Small intestine (tissue), 7 donors: ENCODE measurements around the gene FAAH2. TPM values are rescaled to one million over a fixed set of nuclear protein-coding genes. Genes with fewer than 3 reads are reported as not detected.
"Not testable (repeated sequence)": the region's sequence is repeated elsewhere in the genome, so short reads cannot be mapped to it uniquely, and the experiment has no call there.

Experiments used
- DNase-seq, 2 donors: peaks; one replicate each; pipeline versions ENCODE4 v3.0.0 to v3.0.0-alpha.2; 2013
- FAIRE-seq: peaks from 2 replicates; lab custom pipeline; 2012; peaks lifted over from hg19 to GRCh38; lab: Jason Lieb, UNC
- H3K27ac ChIP-seq, 3 donors: one replicate each; pipeline ENCODE4 v1.5.1; 2013; ENCODE audit warnings: low read length in 2 of 3, mild to moderate bottlenecking in 2 of 3, control low read depth in 1 of 3, inconsistent platforms in 1 of 3, low read depth in 1 of 3, moderate library complexity in 1 of 3
- H3K27me3 ChIP-seq, 3 donors: one replicate each; pipeline ENCODE4 v1.6.1; 2013; ENCODE audit warnings: low read length in 3 of 3, inconsistent platforms in 1 of 3; ENCODE audit not compliant: control insufficient read depth in 3 of 3, insufficient read depth in 3 of 3
- H3K36me3 ChIP-seq, 3 donors: one replicate each; pipeline ENCODE4 v1.6.1; 2013; ENCODE audit warnings: low read length in 3 of 3, inconsistent platforms in 1 of 3, low read depth in 1 of 3, mild to moderate bottlenecking in 1 of 3, moderate library complexity in 1 of 3; ENCODE audit not compliant: control insufficient read depth in 3 of 3, insufficient read depth in 2 of 3
- H3K4me1 ChIP-seq, 3 donors: one replicate each; pipeline ENCODE4 v1.6.1; 2013; ENCODE audit warnings: low read length in 2 of 3, inconsistent platforms in 1 of 3, low read depth in 1 of 3, mild to moderate bottlenecking in 1 of 3, moderate library complexity in 1 of 3; ENCODE audit not compliant: control insufficient read depth in 3 of 3, insufficient read depth in 2 of 3
- H3K4me3 ChIP-seq, 3 donors: one replicate each; pipeline ENCODE4 v1.5.1; 2013; ENCODE audit warnings: low read length in 3 of 3, control low read depth in 1 of 3, inconsistent platforms in 1 of 3, low read depth in 1 of 3, mild to moderate bottlenecking in 1 of 3, moderate library complexity in 1 of 3
- H3K9me3 ChIP-seq, 2 donors: one replicate each; pipeline ENCODE4 v1.6.1; 2013; ENCODE audit warnings: low read depth in 1 of 2, low read length in 1 of 2; ENCODE audit not compliant: control insufficient read depth in 2 of 2, insufficient read depth in 1 of 2
- WGBS, 3 donors: extraction: QIAGEN DNeasy Blood & Tissue Kit; methylation state at CpG; one replicate each; pipeline ENCODE4 v1.1.7; 2013; 5-methylcytosine and 5-hydroxymethylcytosine counted together
- polyA plus RNA-seq, 4 donors: library from polyadenylated mRNA; stranded (reverse) in 3 of 4; unstranded in 1 of 4; fragments of 200-250 nt in 3 of 4; fragments of 120-200 nt in 1 of 4; gene quantifications; one replicate each; pipeline versions ENCODE4 v1.2.1 to v1.2.3, GENCODE V29; 2013
- donor health status: healthy with polysubstance abuse.
- donor health status: control.
- donor health status: control.
- donor health status: Bipolar disorder and iron deficiency.
- donor health status: healthy.

Gene FAAH2
- polyA plus RNA-seq, 4 donors: 1.3 to 13.3 (median 2.3) TPM

DNA sequence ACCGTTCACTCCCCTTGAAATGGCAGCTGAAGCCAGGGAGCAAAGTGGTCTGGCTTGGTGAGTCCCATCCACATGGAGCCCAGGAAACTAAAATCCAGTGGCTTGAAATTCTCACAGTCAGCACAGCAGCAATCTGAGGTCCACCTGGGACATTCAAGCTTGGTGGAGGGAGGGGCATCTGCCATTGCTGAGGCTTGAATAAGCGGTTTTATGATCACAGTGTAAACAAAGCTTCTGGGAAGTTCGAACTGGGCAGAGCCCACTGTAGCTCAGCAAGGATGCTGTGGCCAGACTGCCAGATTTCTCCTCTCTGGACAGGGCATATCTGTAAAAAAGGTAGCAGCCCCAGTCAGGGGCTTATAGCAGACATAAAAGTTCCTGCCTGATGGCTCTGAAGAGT lies 15.5 kb upstream of the FAAH2 start:
- H3K36me3 ChIP-seq: no peaks in the 10 kb centered on the region
- 72 to 89% (median 83%) methylated on average over 3 of the region's 3 CpGs for WGBS, 3 donors
- peaks cover 0 to 22% of the 10 kb centered on the region in 2 donors for H3K9me3 ChIP-seq
- FAIRE-seq (no peak), DNase-seq (no peak)
- H3K4me3 ChIP-seq: no peak overlapping the region
- H3K27me3 ChIP-seq: no peaks in the 10 kb centered on the region
- H3K27ac ChIP-seq: no peak overlapping the region
- no peaks in the 10 kb centered on the region for H3K4me1 ChIP-seq

DNA sequence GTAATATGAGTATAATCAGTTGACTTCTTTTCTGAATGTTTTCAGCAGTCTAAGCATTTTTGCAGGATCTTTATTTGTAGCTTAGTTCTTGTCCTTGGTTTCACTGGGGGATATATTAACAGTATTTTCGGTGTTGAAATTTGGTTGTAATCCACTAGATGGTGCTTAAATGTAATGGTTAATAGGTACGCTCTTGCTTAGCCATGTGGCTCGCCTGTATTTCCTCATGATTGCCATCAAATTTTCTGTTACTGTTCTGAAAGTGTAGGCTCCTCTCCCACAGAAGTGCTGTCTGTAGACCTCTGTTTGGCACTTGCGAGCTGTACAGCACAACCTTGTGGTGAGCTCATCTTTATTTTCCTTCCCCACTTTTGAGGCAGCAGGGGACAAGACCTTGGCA lies 3.9 kb upstream of the FAAH2 start:
- no peak for DNase-seq
- 58 to 72% (median 66%) methylated on average over 4 of the region's 4 CpGs for WGBS, 3 donors
- H3K36me3 ChIP-seq: no peaks in the 10 kb centered on the region
- H3K4me1 ChIP-seq: no peaks in the 10 kb centered on the region
- H3K9me3 ChIP-seq: no peaks in the 10 kb centered on the region
- no peak overlapping the region for H3K4me3 ChIP-seq
- FAIRE-seq: no peak
- no peak overlapping the region for H3K27ac ChIP-seq
- H3K27me3 ChIP-seq: no peaks in the 10 kb centered on the region

DNA sequence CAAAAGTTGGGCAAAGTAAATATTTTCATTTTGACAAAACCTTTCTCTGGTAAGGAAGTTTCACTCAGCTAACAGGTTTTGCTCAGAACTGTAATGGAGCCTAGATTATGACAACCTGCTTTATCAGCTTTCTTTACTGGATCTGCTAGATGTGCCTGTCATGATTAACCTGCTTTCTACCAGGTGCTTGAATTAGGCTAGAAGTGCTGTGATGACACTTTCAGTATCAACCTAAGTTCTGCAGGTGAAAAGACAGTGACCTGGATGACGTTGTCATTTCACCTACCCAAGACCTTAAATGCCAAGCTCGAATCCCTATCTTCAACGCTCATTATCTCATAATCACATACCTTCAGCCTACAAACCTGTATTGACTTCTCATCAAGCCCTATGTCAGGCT lies 1.5 kb upstream of the FAAH2 start:
- Histone ChIP-seq H3K9me3 (no peaks in the 10 kb centered on the region), H3K27me3 (no peaks in the 10 kb centered on the region), H3K27ac (no peak overlapping the region), H3K36me3 (no peaks in the 10 kb centered on the region), H3K4me3 (no peak overlapping the region), H3K4me1 (no peaks in the 10 kb centered on the region)
- FAIRE-seq: no peak
- 68 to 80% (median 72%) methylated on average over 3 of the region's 3 CpGs for WGBS, 3 donors
- DNase-seq: no peak

DNA sequence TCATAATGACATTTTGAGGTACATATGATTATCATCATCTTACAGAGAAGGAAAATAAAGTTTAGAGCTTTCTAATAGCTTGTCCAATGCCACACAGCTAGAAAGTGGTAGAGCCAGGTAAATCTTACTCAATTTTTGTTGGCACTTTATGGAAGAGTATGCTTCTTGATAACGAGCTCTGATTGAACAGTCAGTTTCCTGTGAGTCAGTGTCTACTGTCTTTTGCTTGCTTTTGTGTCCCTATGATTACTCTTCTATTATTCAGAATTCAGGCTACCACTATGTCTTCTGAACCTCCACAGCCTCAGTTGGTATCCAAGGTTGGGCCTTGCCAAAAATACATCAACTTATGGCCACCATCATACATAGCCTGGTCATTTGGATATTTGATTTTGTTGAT lies 2.6 kb downstream of the FAAH2 start:
- Histone ChIP-seq H3K9me3 (no peaks in the 10 kb centered on the region), H3K4me3 (no peak overlapping the region), H3K4me1 (no peaks in the 10 kb centered on the region), H3K36me3 (peaks cover 0 to 2% (median 0%) of the 10 kb centered on the region in 3 donors), H3K27ac (no peak overlapping the region), H3K27me3 (no peaks in the 10 kb centered on the region)
- no peak for FAIRE-seq
- 46 to 75% (median 70%) methylated on average over 1 of the region's 1 CpG for WGBS, 3 donors
- no peak for DNase-seq

DNA sequence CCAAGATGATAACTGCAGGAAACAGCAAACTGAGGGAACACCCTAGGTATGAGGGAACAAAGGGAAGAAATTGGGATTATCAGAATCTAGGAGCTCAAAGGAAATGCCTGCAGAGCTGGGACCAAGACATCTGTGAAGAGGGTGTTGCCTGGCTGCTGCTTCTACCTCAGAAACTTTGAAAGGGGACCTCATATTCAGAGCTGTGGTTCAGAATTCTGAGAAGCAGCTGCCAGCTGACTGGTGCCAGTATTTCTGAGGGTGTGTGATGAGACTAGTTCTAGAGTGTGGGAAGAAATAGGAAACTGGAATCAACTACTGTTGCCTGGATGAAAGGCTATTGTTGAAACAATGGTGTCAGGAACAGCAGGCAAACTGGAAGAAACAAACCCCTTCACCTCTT lies 8.5 kb downstream of the FAAH2 start:
- Histone ChIP-seq H3K36me3 (peaks cover 0 to 2% (median 0%) of the 10 kb centered on the region in 3 donors), H3K27me3 (no peaks in the 10 kb centered on the region), H3K4me1 (no peaks in the 10 kb centered on the region), H3K9me3 (no peaks in the 10 kb centered on the region), H3K4me3 (no peak overlapping the region), H3K27ac (no peak overlapping the region)
- DNase-seq (no peak), FAIRE-seq (no peak)

DNA sequence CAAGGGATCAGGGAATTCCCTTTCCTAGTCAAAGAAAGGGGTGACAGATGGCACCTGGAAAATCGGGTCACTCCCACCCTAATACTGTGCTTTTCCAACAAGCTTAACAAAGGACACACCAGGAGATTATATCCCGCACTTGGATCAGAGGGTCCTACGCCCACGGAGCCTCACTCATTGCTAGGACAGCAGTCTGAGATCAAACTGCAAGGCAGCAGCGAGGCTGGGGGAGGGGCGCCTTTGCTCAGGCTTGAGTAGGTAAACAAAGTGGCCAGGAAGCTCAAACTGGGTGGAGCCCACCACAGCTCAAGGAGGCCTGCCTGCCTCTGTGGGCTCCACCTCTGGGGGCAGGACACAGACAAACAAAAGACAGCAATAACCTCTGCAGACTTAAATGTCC lies 9.2 kb downstream of the FAAH2 start:
- FAIRE-seq, H3K36me3 ChIP-seq, H3K27ac ChIP-seq, H3K4me1 ChIP-seq, H3K9me3 ChIP-seq, H3K4me3 ChIP-seq, DNase-seq, H3K27me3 ChIP-seq: not testable (repeated sequence)
- WGBS, 3 donors: 87 to 97% (median 95%) methylated on average over 6 of the region's 6 CpGs

DNA sequence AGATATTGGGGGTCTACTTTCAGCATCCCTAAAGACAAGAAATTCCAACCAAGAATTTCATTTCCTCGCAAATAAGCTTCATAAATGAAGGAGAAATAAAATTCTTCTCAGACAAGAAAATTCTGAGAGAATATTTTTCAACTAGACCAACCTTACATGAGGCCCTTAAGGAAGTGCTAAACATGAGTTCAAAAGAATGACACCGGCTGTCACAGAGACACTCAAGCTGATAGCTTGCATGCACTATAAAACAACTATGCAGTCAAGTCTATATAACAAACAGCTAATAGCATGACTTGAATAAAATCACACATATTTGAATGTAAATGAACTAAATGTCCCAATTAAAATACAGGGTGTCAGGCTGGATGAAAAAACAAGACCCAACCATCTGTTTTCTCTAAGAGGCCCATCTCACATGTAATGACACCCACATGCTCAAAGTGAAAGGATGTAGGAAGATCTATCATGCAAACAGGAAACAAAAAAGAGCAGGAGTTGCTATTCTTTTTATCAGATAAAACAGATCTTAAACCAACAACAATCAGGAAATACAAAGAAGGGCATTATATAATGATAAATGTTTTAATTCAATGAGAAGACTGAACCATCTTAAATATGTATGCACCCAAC lies 27.2 kb downstream of the FAAH2 start:
- no peaks in the 10 kb centered on the region for H3K4me1 ChIP-seq
- no peak overlapping the region for H3K27ac ChIP-seq
- H3K27me3 ChIP-seq: no peaks in the 10 kb centered on the region
- peaks cover 0 to 4% of the 10 kb centered on the region in 2 donors for H3K9me3 ChIP-seq
- WGBS, 3 donors: 69 to 95% (median 81%) methylated on average over 2 of the region's 2 CpGs
- peaks cover 0 to 9% (median 0%) of the 10 kb centered on the region in 3 donors for H3K36me3 ChIP-seq
- H3K4me3 ChIP-seq: no peak overlapping the region
- no peak for DNase-seq
- peak; percentile 33 for FAIRE-seq

DNA sequence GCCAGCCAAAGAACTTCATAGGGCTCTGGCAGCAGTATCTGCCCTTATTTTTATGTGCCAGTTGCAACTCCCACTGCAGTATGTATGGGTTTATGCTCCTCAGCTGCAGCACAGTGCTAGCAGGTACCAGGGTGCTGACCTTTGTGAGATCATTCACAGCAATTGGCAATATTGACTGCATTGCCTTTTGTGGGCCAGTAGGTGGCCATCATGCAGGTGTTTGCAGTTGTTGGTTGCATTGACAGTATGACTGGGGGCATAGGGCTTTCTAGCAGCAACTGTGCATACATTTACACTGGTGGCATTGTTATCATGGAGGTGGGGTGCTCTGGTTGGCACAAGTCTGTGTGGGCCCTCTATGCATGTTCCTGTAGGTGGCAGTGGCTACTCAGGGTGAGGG lies 42.5 kb downstream of the FAAH2 start:
- no peak for FAIRE-seq
- DNase-seq: no peak

DNA sequence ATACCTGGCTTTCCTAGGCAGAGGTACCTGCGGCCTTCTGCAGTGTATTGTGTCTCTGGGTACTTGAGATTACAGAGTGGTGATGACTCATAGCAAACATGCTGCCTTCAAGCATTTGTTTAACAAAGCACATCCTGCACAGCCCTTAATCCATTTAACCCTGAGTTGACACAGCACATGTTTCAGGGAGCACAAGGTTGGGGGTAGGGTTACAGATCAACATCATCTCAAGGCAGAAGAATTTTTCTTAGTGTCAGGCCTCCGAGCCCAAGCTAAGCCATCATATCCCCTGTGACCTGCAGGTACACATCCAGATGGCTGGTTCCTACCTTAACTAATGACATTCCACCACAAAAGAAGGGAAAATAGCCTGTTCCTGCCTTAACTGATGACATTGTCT lies 49.3 kb downstream of the FAAH2 start:
- not testable (repeated sequence) for H3K36me3 ChIP-seq, H3K9me3 ChIP-seq, FAIRE-seq, H3K27me3 ChIP-seq, H3K27ac ChIP-seq, H3K4me3 ChIP-seq, H3K4me1 ChIP-seq
- DNase-seq: peak in 1 of 2 donors; percentile 0
- 51 to 73% (median 72%) methylated on average over 2 of the region's 2 CpGs for WGBS, 3 donors

More for the DNA sequence above, 42.5 kb downstream of the FAAH2 start:
- Histone ChIP-seq H3K4me3 (no peak overlapping the region), H3K27me3 (no peaks in the 10 kb centered on the region), H3K36me3 (no peaks in the 10 kb centered on the region), H3K9me3 (peaks cover 0 to 11% of the 10 kb centered on the region in 2 donors), H3K4me1 (no peaks in the 10 kb centered on the region), H3K27ac (no peak overlapping the region)
